ENCODE results near the gene KRTAP10-6. TPM values are rescaled to one million over a fixed set of nuclear protein-coding genes. Genes with fewer than 3 reads are reported as not detected.

KRTAP10-6 gene
- total and polyA plus RNA-seq, 2 donors from 2014 or later, result not detected

GRCh38 chr21:44599264-44600029 is 7.1 kb upstream of the KRTAP10-6 start:
- Histone ChIP-seq H3K9ac (ENCODE audit: low read length in 3 of 3) (no peak overlapping the region), H3K27ac (ENCODE audit: low read depth in 2 of 2, low read length in 2 of 2) (no peak overlapping the region), H3K4me1 (ENCODE audit: control insufficient read depth in 2 of 3, insufficient read depth in 2 of 3, low read depth in 1 of 3, low read length in 3 of 3) (no peaks in the 10 kb centered on the region), H3K27me3 (ENCODE audit: control insufficient read depth, insufficient read depth, low read length) (no peaks in the 10 kb centered on the region), H3K4me3 (ENCODE audit: low read length in 3 of 3) (no peak overlapping the region), H3K9me3 (ENCODE audit: control insufficient read depth in 2 of 3, insufficient read depth in 1 of 3, low read length in 3 of 3) (no peaks in the 10 kb centered on the region), H3K36me3 (ENCODE audit: control insufficient read depth in 2 of 3, insufficient read depth in 3 of 3, low read length in 3 of 3) (no peaks in the 10 kb centered on the region)
- DNase-seq (no peak), FAIRE-seq (no peak)
- TF ChIP-seq CTCF (IDR thresholded peaks at IDR 0.05; ENCODE audit: borderline replicate concordance, extremely low read depth, insufficient read depth), result no peak
- intact Hi-C loops (cut with DNase I), result no loop called here

- DNase-seq, result no peak
- Histone ChIP-seq H3K27ac (ENCODE audit: low read depth in 2 of 2, low read length in 2 of 2) (no peak overlapping the region), H3K4me3 (ENCODE audit: low read length in 3 of 3) (no peak overlapping the region), H3K36me3 (ENCODE audit: control insufficient read depth in 2 of 3, insufficient read depth in 3 of 3, low read length in 3 of 3) (no peaks in the 10 kb centered on the region), H3K4me1 (ENCODE audit: control insufficient read depth in 2 of 3, insufficient read depth in 2 of 3, low read depth in 1 of 3, low read length in 3 of 3) (no peaks in the 10 kb centered on the region), H3K27me3 (ENCODE audit: control insufficient read depth, insufficient read depth, low read length) (no peaks in the 10 kb centered on the region), H3K9me3 (ENCODE audit: control insufficient read depth in 2 of 3, insufficient read depth in 1 of 3, low read length in 3 of 3) (no peaks in the 10 kb centered on the region), H3K9ac (ENCODE audit: low read length in 3 of 3) (no peak overlapping the region)
- no peak for TF ChIP-seq CTCF (IDR thresholded peaks at IDR 0.05; ENCODE audit: borderline replicate concordance, extremely low read depth, insufficient read depth)
- intact Hi-C loops (cut with DNase I), result no loop called here
- FAIRE-seq, result no peak
Observed at GRCh38 chr21:44598061-44598460, 5.8 kb upstream of the KRTAP10-6 start.

- H3K27ac ChIP-seq (ENCODE audit: low read depth in 2 of 2, low read length in 2 of 2), result no peak overlapping the region
- no peaks in the 10 kb centered on the region for H3K4me1 ChIP-seq (ENCODE audit: control insufficient read depth in 2 of 3, insufficient read depth in 2 of 3, low read depth in 1 of 3, low read length in 3 of 3)
- no peak overlapping the region for H3K4me3 ChIP-seq (ENCODE audit: low read length in 3 of 3)
- no peaks in the 10 kb centered on the region for H3K9me3 ChIP-seq (ENCODE audit: control insufficient read depth in 2 of 3, insufficient read depth in 1 of 3, low read length in 3 of 3)
- TF ChIP-seq CTCF (IDR thresholded peaks at IDR 0.05; ENCODE audit: borderline replicate concordance, extremely low read depth, insufficient read depth), result no peak
- intact Hi-C loops (cut with DNase I), result no loop called here
- H3K36me3 ChIP-seq (ENCODE audit: control insufficient read depth in 2 of 3, insufficient read depth in 3 of 3, low read length in 3 of 3), result no peaks in the 10 kb centered on the region
- FAIRE-seq (no peak), DNase-seq (no peak)
- no peak overlapping the region for H3K9ac ChIP-seq (ENCODE audit: low read length in 3 of 3)
- H3K27me3 ChIP-seq (ENCODE audit: control insufficient read depth, insufficient read depth, low read length), result no peaks in the 10 kb centered on the region
Observed at GRCh38 chr21:44596068-44596725, 3.9 kb upstream of the KRTAP10-6 start.

Measured in kidney (tissue), 14 donors.